NT2/D1 (cell line): Measurements from ENCODE around the gene PROK1.

Source experiments
- DNase-seq: peaks from one replicate; pipeline ENCODE4 v3.0.0-alpha.2; 2011; ENCODE audit warnings: low read depth, low spot score
- H3K27me3 ChIP-seq: 2 replicates; pipeline ENCODE4 v1.6.0; 2011; ENCODE audit warnings: mild to moderate bottlenecking; ENCODE audit not compliant: insufficient read length, insufficient read depth
- H3K36me3 ChIP-seq: 2 replicates; pipeline ENCODE4 v1.6.1; 2011; ENCODE audit warnings: mild to moderate bottlenecking, low read length, mixed read lengths; ENCODE audit not compliant: insufficient read depth, insufficient read length
- H3K4me1 ChIP-seq: 2 replicates; pipeline ENCODE4 v1.5.1; 2011; ENCODE audit not compliant: insufficient read depth, insufficient read length
- H3K4me3 ChIP-seq: 2 replicates; pipeline ENCODE4 v1.5.1; 2011; ENCODE audit warnings: low read depth; ENCODE audit not compliant: insufficient read length
- H3K9ac ChIP-seq: 2 replicates; pipeline ENCODE4 v1.6.0; 2011; ENCODE audit warnings: low read depth; ENCODE audit not compliant: insufficient read length
- H3K9me3 ChIP-seq: 2 replicates; pipeline ENCODE4 v1.5.1; 2011; ENCODE audit warnings: mild to moderate bottlenecking, low read length; ENCODE audit not compliant: insufficient read depth
- SUZ12 ChIP-seq: IDR thresholded peaks from 2 replicates; pipeline ENCODE4 v1.6.1; 2011; ENCODE audit not compliant: insufficient read length, insufficient read depth; ENCODE audit errors: extremely low read depth
- YY1 ChIP-seq: IDR thresholded peaks from 2 replicates; pipeline ENCODE4 v1.6.1; 2011; ENCODE audit not compliant: insufficient read length, insufficient read depth
- ZNF274 ChIP-seq: IDR thresholded peaks from 2 replicates; pipeline ENCODE4 v1.6.1; 2011; ENCODE audit warnings: mild to moderate bottlenecking, low read depth, low read length

The PROK1 gene

DNA sequence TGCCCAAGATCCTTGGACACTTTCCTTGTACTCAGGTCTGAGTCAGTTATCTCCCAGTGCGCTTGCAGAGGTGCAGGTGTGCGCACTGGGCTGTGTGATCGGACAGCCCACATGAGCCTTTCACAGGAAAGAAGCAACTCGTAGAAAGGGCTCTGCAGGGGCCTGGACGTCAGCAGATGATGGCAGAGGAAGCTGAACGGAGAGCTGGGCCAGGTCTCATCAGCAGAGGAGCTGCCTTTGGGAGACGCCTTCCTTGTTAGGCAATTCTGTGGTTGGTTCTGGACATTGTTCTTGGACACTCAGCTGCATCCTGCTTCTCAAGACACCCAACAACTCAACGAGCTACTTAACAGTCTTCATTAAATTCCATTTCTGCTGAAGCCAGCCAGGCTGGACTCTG lies 7.5 kb upstream of the PROK1 start:
- no peaks in the 10 kb centered on the region for H3K36me3 ChIP-seq
- no peak for DNase-seq
- H3K4me1 ChIP-seq, result no peaks in the 10 kb centered on the region
- TF ChIP-seq YY1 (no peak), ZNF274 (no peak), SUZ12 (no peak)
- H3K27me3 ChIP-seq, result no peaks in the 10 kb centered on the region
- H3K9me3 ChIP-seq, result no peaks in the 10 kb centered on the region
- H3K9ac ChIP-seq, result no peak overlapping the region
- no peak overlapping the region for H3K4me3 ChIP-seq

DNA sequence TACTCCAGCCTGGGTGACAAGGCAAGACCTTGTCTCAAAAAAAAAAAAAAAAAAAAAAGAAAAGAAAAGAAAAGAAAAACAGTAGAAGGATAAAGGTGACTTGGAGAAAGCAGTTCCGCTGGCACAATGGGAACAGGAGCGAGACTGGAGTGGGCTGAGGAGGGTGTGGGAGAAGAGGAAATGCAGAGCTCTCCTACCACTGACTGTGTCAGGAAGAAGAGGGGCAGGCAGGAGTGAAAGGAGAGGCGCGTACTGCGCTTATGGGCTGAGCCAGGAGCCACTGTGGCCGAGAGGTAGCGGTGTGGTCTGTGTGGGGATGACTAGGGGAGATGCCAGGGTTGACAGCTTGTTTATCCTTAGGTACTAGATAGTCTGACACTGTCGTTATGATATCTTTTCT lies 6.4 kb upstream of the PROK1 start:
- TF ChIP-seq ZNF274 (no peak), SUZ12 (no peak), YY1 (no peak)
- DNase-seq, result no peak
- H3K4me1 ChIP-seq, result no peaks in the 10 kb centered on the region
- no peaks in the 10 kb centered on the region for H3K27me3 ChIP-seq
- no peaks in the 10 kb centered on the region for H3K9me3 ChIP-seq
- H3K4me3 ChIP-seq, result no peak overlapping the region
- H3K9ac ChIP-seq, result no peak overlapping the region
- no peaks in the 10 kb centered on the region for H3K36me3 ChIP-seq

DNA sequence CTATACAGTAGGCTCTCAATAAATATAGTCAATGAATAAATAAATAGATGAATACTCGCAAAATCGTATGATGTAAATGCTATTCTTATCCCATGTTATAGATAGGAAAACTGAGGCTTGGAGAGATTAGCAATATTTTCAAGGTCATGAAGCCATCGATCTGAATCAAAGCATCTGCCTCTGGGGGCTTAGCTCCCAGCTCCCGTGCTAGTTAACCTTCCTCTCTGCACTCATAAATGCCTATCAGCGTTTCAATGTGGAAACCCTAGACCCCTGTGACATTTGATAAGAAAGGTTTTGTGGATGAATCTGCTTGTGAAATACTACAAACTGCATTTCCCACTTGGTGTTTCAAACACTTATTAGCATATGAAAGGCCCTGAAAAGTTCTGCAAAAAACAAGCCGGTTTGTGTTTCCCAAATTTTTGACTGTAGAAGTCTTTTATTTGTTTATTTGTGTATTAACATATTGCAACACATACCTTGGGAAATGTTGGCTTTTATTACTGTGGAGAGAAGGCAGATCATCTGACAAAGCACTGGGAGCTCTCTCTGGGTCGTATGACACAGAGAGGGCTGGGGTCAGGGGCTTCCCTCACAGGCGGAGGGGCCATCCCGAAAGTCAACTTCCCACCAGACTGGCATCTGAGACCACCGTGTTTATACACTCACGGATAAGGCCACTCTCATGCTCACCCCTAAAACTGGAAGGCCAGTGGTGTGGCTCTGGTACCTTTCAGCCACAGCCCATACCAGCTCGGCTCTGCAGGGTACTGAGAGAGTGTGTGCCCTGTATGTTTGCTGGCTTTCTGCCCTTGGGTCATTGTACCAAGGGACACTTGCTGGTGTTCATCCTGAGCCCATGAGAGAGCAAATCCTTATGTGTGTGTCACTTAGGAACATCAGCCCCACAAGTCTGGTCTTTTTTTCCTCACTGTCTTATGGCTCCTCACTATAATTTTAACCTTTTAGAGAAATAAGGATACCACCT lies 993 bp upstream of the PROK1 start:
- Histone ChIP-seq H3K27me3 (no peaks in the 10 kb centered on the region), H3K9me3 (no peaks in the 10 kb centered on the region), H3K4me3 (no peak overlapping the region), H3K9ac (no peak overlapping the region), H3K4me1 (no peaks in the 10 kb centered on the region), H3K36me3 (no peaks in the 10 kb centered on the region)
- DNase-seq, result no peak
- no peak for TF ChIP-seq ZNF274
- TF ChIP-seq SUZ12, result no peak
- no peak for TF ChIP-seq YY1

DNA sequence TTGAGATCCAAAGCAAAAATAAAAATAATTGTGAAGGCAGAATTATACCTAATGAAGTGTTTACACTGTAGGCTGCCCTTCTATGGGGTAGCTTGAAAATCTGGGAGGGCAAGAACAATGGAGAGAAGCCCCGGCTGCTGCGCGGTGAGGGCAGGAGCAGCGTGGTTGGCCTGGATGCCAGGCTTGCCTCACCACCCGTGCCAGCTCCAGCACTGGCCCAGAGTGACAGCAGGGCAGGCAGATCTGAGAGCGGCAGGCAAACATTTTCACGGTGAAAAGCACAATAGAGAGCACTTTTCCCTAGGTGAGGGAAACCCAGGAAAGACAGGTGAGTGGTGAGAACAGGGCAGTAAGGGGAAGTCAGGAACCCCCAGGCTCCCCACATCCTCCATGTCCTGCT lies 1.4 kb downstream of the PROK1 start:
- H3K36me3 ChIP-seq, result no peaks in the 10 kb centered on the region
- no peak overlapping the region for H3K9ac ChIP-seq
- no peak for DNase-seq
- H3K9me3 ChIP-seq, result no peaks in the 10 kb centered on the region
- no peaks in the 10 kb centered on the region for H3K27me3 ChIP-seq
- no peak overlapping the region for H3K4me3 ChIP-seq
- H3K4me1 ChIP-seq, result no peaks in the 10 kb centered on the region
- no peak for TF ChIP-seq YY1
- TF ChIP-seq ZNF274, result no peak
- TF ChIP-seq SUZ12, result no peak

DNA sequence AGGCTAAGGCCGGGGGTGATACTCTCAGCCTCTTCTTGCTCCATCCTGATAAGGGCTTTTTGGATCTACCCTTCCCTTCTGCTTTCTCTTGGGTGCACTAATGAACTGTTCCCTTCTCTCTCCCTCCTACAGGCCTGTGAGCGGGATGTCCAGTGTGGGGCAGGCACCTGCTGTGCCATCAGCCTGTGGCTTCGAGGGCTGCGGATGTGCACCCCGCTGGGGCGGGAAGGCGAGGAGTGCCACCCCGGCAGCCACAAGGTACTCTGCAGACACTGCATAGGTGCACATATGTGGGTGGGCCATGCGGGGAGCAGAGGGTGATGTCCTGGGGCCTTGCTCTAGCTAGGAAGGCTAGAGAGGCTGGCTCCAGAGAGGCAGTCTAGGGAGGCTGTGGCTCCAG lies 2.9 kb downstream of the PROK1 start:
- no peak for DNase-seq
- Histone ChIP-seq H3K27me3 (no peaks in the 10 kb centered on the region), H3K36me3 (no peaks in the 10 kb centered on the region), H3K9ac (no peak overlapping the region), H3K4me1 (no peaks in the 10 kb centered on the region), H3K4me3 (no peak overlapping the region), H3K9me3 (no peaks in the 10 kb centered on the region)
- TF ChIP-seq ZNF274 (no peak), SUZ12 (no peak), YY1 (no peak)

DNA sequence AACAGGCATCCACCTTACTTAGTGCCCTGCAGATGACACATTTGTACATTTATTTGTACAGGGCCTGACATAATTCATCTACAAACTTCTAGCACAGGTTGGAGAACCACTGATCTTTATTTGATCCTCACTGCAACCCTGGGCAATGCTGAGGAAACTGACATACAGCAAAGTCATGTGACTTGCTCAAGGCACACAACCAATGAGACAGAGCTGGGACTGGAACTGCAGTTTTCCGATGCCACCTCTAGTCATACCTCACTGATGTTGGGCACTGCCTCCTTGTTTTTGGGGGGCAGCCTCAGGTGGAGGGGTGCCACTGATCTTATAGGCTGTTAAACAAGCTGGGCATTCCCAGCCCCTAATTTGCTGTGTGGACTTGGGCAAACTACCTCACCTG lies 3.4 kb downstream of the PROK1 start:
- H3K9ac ChIP-seq, result no peak overlapping the region
- no peak for DNase-seq
- no peaks in the 10 kb centered on the region for H3K27me3 ChIP-seq
- H3K4me1 ChIP-seq, result no peaks in the 10 kb centered on the region
- H3K36me3 ChIP-seq, result no peaks in the 10 kb centered on the region
- H3K4me3 ChIP-seq, result no peak overlapping the region
- TF ChIP-seq SUZ12 (no peak), YY1 (no peak)
- H3K9me3 ChIP-seq, result no peaks in the 10 kb centered on the region

DNA sequence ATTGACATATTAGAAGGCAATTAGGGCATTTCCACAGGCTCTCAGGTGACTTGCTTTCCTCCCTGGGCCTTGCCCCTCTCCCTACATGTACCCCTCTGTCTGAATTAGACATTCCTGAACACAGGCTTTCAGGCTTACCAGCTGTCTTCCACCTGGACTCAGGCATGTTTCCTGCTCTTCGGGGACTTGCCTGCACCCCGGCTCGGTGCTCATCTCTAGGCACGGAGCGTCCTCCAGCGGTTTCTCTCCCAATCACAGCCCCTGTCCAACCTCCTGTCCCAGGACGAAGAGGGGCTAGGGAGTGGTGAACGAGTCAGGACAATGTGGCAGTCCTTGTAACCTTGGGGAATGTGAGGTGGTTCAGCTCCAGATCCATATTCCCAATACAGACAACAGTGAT lies 4.2 kb downstream of the PROK1 start:
- H3K4me1 ChIP-seq, result no peaks in the 10 kb centered on the region
- TF ChIP-seq ZNF274 (no peak), SUZ12 (no peak), YY1 (no peak)
- no peak for DNase-seq

More for the DNA sequence above, 4.2 kb downstream of the PROK1 start:
- Histone ChIP-seq H3K9ac (no peak overlapping the region), H3K9me3 (no peaks in the 10 kb centered on the region), H3K36me3 (no peaks in the 10 kb centered on the region), H3K27me3 (no peaks in the 10 kb centered on the region), H3K4me3 (no peak overlapping the region)
